Astrocyte (in vitro differentiated cells and primary cell): Measurements from ENCODE around the gene CREB3L1. TPM values are rescaled to one million over a fixed set of nuclear protein-coding genes. Genes with fewer than 3 reads are reported as not detected.
A peak's percentile ranks its signal among the peaks of the same experiment; 100 is the strongest.

Experiments used
- DNase-seq: peaks from one replicate; pipeline ENCODE4 v3.0.0-alpha.2; 2010; ENCODE audit warnings: low read depth
- FAIRE-seq: peaks from 2 replicates; lab custom pipeline; 2011; peaks lifted over from hg19 to GRCh38; lab: Jason Lieb, UNC
- H2AFZ ChIP-seq: 2 replicates; pipeline ENCODE4 v1.6.0; 2012; ENCODE audit warnings: low read depth, low read length, inconsistent platforms
- H3K27ac ChIP-seq: 2 replicates; pipeline ENCODE4 v1.5.1; 2011; ENCODE audit warnings: low read depth, low read length, inconsistent platforms
- H3K27me3 ChIP-seq: 2 replicates; pipeline ENCODE4 v1.6.0; 2011; ENCODE audit warnings: low read length, inconsistent platforms; ENCODE audit not compliant: insufficient read depth
- H3K36me3 ChIP-seq: 2 replicates; pipeline ENCODE4 v1.5.1; 2011; ENCODE audit warnings: low read length, inconsistent platforms; ENCODE audit not compliant: insufficient read depth
- H3K4me1 ChIP-seq: 2 replicates; pipeline ENCODE4 v1.5.1; 2011; ENCODE audit warnings: low read length, inconsistent platforms; ENCODE audit not compliant: insufficient read depth
- H3K4me2 ChIP-seq: 2 replicates; pipeline ENCODE4 v1.6.0; 2012; ENCODE audit warnings: low read length, inconsistent platforms
- H3K4me3 ChIP-seq: 2 replicates; pipeline ENCODE4 v1.5.1; 2011; ENCODE audit warnings: low read depth, mild to moderate bottlenecking, low read length, inconsistent platforms; ENCODE audit not compliant: insufficient read depth
- H3K79me2 ChIP-seq: 2 replicates; pipeline ENCODE4 v1.6.0; 2012; ENCODE audit warnings: mild to moderate bottlenecking, low read length, inconsistent platforms; ENCODE audit not compliant: insufficient read depth
- H3K9ac ChIP-seq: 2 replicates; pipeline ENCODE4 v1.6.0; 2012; ENCODE audit warnings: mild to moderate bottlenecking, low read length, inconsistent platforms
- H3K9me3 ChIP-seq: 2 replicates; pipeline ENCODE4 v1.5.1; 2012; ENCODE audit warnings: low read depth, mild to moderate bottlenecking, low read length, inconsistent platforms; ENCODE audit not compliant: insufficient read depth
- H4K20me1 ChIP-seq: 2 replicates; pipeline ENCODE4 v1.6.0; 2012; ENCODE audit warnings: low read length, inconsistent platforms; ENCODE audit not compliant: insufficient read depth
- H3K27ac Mint-ChIP-seq: one replicate; pipeline ENCODE4 v1.8.0; 2021; ENCODE audit warnings: mild to moderate bottlenecking, mixed read lengths; ENCODE audit not compliant: unreplicated experiment
- H3K27me3 Mint-ChIP-seq: one replicate; pipeline ENCODE4 v1.8.0; 2021; ENCODE audit warnings: low read depth, mixed read lengths; ENCODE audit not compliant: unreplicated experiment
- H3K36me3 Mint-ChIP-seq: one replicate; pipeline ENCODE4 v1.8.0; 2021; ENCODE audit warnings: low read depth, mixed read lengths; ENCODE audit not compliant: unreplicated experiment
- H3K4me1 Mint-ChIP-seq: one replicate; pipeline ENCODE4 v1.8.0; 2021; ENCODE audit warnings: low read depth, mixed read lengths; ENCODE audit not compliant: unreplicated experiment
- H3K4me3 Mint-ChIP-seq: one replicate; pipeline ENCODE4 v1.8.0; 2021; ENCODE audit warnings: mild to moderate bottlenecking, moderate library complexity, mixed read lengths; ENCODE audit not compliant: unreplicated experiment
- H3K9me3 Mint-ChIP-seq: one replicate; pipeline ENCODE4 v1.8.0; 2021; ENCODE audit warnings: mild to moderate bottlenecking, mixed read lengths; ENCODE audit not compliant: unreplicated experiment
- CTCF ChIP-seq: IDR thresholded peaks from 2 replicates; pipeline ENCODE4 v1.5.1; 2011; ENCODE audit warnings: low read depth, mild to moderate bottlenecking, inconsistent platforms, low read length, moderate library complexity; ENCODE audit not compliant: insufficient read depth
- EZH2 ChIP-seq: IDR thresholded peaks from 2 replicates; pipeline ENCODE4 v1.6.1; 2012; ENCODE audit warnings: mild to moderate bottlenecking, low read length, inconsistent platforms; ENCODE audit not compliant: insufficient read depth
- total RNA-seq: library from RNA; stranded (reverse); gene quantifications from 2 replicates; pipeline ENCODE4 v1.2.1, GENCODE V29; 2021

Gene CREB3L1
- total RNA-seq, 1 donor from 2014 or later, result 324 TPM

GRCh38 chr11:46336563-46337180 is 59.2 kb downstream of the CREB3L1 start:
- TF ChIP-seq EZH2, result no peak
- no peak for TF ChIP-seq CTCF
- H3K36me3 ChIP-seq, result no peaks in the 10 kb centered on the region
- FAIRE-seq (no peak), DNase-seq (peak; percentile 25)
- H3K4me3 ChIP-seq, result no peak overlapping the region
- no peaks in the 10 kb centered on the region for H4K20me1 ChIP-seq
- H3K4me2 ChIP-seq, result no peak overlapping the region
- H3K79me2 ChIP-seq, result no peaks in the 10 kb centered on the region
- peaks cover 19% of the 10 kb centered on the region for H3K27me3 Mint-ChIP-seq
- H3K9me3 Mint-ChIP-seq, result peaks cover 2% of the 10 kb centered on the region
- no peaks in the 10 kb centered on the region for H3K36me3 Mint-ChIP-seq
- H3K27ac Mint-ChIP-seq, result no peak overlapping the region
- H3K9me3 ChIP-seq, result no peaks in the 10 kb centered on the region
- H3K4me1 ChIP-seq, result peaks cover 15% of the 10 kb centered on the region
- no peak overlapping the region for H3K27ac ChIP-seq
- H3K4me1 Mint-ChIP-seq, result peaks cover 15% of the 10 kb centered on the region
- no peak overlapping the region for H3K4me3 Mint-ChIP-seq
- H3K9ac ChIP-seq, result no peak overlapping the region
- no peak overlapping the region for H2AFZ ChIP-seq
- H3K27me3 ChIP-seq, result peaks cover 24% of the 10 kb centered on the region

DNA sequence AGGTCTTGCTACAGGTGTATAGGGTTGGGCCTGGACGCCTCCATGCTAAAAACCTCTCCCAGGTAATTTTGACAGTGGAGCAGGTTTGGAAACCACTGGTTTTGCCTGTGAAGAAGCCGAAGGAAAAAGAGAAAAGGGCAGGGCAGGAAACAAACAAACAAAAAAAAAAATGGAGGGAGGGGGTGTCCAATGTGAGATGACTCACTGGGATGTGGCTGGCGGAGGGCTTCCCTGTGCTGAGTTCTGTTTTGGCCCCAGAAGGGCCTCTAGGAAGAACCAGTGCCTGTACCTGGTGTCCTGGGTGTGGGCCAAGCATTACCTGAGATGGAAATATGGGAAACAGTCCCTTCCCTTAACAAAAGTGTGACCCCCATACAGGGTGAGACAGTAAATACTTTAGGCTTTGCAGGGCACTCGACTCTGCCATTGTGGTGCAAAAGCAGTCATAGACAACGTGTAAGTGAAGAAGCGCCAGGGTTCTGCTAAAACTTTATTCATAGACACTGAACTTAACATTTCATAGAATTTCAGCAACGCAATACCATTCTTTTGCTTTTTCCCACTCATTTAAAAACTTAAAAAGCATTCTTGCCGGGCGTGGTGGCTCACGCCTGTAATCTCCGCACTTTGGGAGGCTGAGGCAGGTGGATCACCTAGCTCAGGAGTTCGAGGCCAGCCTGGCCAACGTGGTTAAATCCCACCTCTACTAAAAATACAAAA is 60.3 kb downstream of the CREB3L1 start:
- Histone ChIP-seq H4K20me1 (no peaks in the 10 kb centered on the region), H3K4me1 (peaks cover 8% of the 10 kb centered on the region), H3K79me2 (no peaks in the 10 kb centered on the region), H3K4me2 (no peak overlapping the region), H3K36me3 (no peaks in the 10 kb centered on the region), H3K9me3 (no peaks in the 10 kb centered on the region), H2AFZ (no peak overlapping the region), H3K27me3 (peaks cover 13% of the 10 kb centered on the region), H3K9ac (no peak overlapping the region), H3K4me3 (no peak overlapping the region), H3K27ac (no peak overlapping the region)
- DNase-seq, result no peak
- no peaks in the 10 kb centered on the region for H3K9me3 Mint-ChIP-seq
- no peak overlapping the region for H3K4me3 Mint-ChIP-seq
- no peaks in the 10 kb centered on the region for H3K36me3 Mint-ChIP-seq
- H3K27ac Mint-ChIP-seq, result no peak overlapping the region
- FAIRE-seq, result no peak
- H3K27me3 Mint-ChIP-seq, result peaks cover 17% of the 10 kb centered on the region
- TF ChIP-seq CTCF (no peak), EZH2 (no peak)
- peaks cover 11% of the 10 kb centered on the region for H3K4me1 Mint-ChIP-seq

- peak overlapping the region; percentile 6 for H2AFZ ChIP-seq
Measured at GRCh38 chr11:46338636-46338987, 61.1 kb downstream of the CREB3L1 start.

More at GRCh38 chr11:46338636-46338987, 61.1 kb downstream of the CREB3L1 start:
- Mint-ChIP-seq H3K4me3 (no peak overlapping the region), H3K36me3 (no peaks in the 10 kb centered on the region), H3K4me1 (peaks cover 16% of the 10 kb centered on the region), H3K9me3 (no peaks in the 10 kb centered on the region), H3K27ac (peak overlapping the region; percentile 36), H3K27me3 (peaks cover 15% of the 10 kb centered on the region)
- DNase-seq (no peak), FAIRE-seq (no peak)
- Histone ChIP-seq H3K27ac (no peak overlapping the region), H3K9me3 (no peaks in the 10 kb centered on the region), H3K79me2 (no peaks in the 10 kb centered on the region), H3K4me2 (peak overlapping the region; percentile 74), H3K27me3 (peaks cover 8% of the 10 kb centered on the region), H4K20me1 (no peaks in the 10 kb centered on the region), H3K4me1 (peaks cover 8% of the 10 kb centered on the region), H3K36me3 (no peaks in the 10 kb centered on the region), H3K4me3 (no peak overlapping the region), H3K9ac (no peak overlapping the region)
- TF ChIP-seq CTCF (no peak), EZH2 (no peak)
